H9 (cell line): Measurements from ENCODE around the gene TFCP2. TPM values are rescaled to one million over a fixed set of nuclear protein-coding genes. Genes with fewer than 3 reads are reported as not detected.

Experiments used
- DNase-seq: peaks from one replicate; pipeline ENCODE4 v3.0.0-alpha.2; 2017
- H2AFZ ChIP-seq: one replicate; pipeline ENCODE4 v1.6.1; 2013; ENCODE audit warnings: mild to moderate bottlenecking, low read length, control low read depth, moderate library complexity
- H2AK5ac ChIP-seq: 2 replicates; pipeline ENCODE4 v1.6.1; 2013; ENCODE audit warnings: low read length, control low read depth, mixed read lengths; ENCODE audit not compliant: insufficient read length
- H2BK120ac ChIP-seq: one replicate; pipeline ENCODE4 v1.6.1; 2013; ENCODE audit warnings: low read depth, mild to moderate bottlenecking, low read length, control low read depth, inconsistent platforms; ENCODE audit not compliant: poor library complexity, severe bottlenecking
- H2BK12ac ChIP-seq: 2 replicates; pipeline ENCODE4 v1.6.1; 2013; ENCODE audit warnings: low read length, control low read depth, mixed read lengths, low read depth; ENCODE audit not compliant: insufficient read length
- H2BK15ac ChIP-seq: 2 replicates; pipeline ENCODE4 v1.6.1; 2013; ENCODE audit warnings: low read depth, low read length, control low read depth
- H2BK20ac ChIP-seq: one replicate; pipeline ENCODE4 v1.6.1; 2013; ENCODE audit warnings: low read depth, mild to moderate bottlenecking, low read length, control low read depth, inconsistent platforms; ENCODE audit not compliant: poor library complexity, severe bottlenecking
- H2BK5ac ChIP-seq: 2 replicates; pipeline ENCODE4 v1.6.1; 2013; ENCODE audit warnings: low read length, control low read depth, mixed read lengths; ENCODE audit not compliant: insufficient read length
- H3K14ac ChIP-seq: 2 replicates; pipeline ENCODE4 v1.6.1; 2013; ENCODE audit warnings: low read length, control low read depth; ENCODE audit not compliant: insufficient read depth
- H3K18ac ChIP-seq: 2 replicates; pipeline ENCODE4 v1.6.1; 2013; ENCODE audit warnings: low read depth, mild to moderate bottlenecking, mixed read lengths, low read length, control low read depth; ENCODE audit not compliant: insufficient read length
- H3K23ac ChIP-seq: 2 replicates; pipeline ENCODE4 v1.6.1; 2013; ENCODE audit warnings: low read length, control low read depth, mixed read lengths, low read depth; ENCODE audit not compliant: insufficient read length
- H3K23me2 ChIP-seq: 2 replicates; pipeline ENCODE4 v1.6.1; 2013; ENCODE audit warnings: low read depth, mild to moderate bottlenecking, mixed read lengths, low read length, control low read depth; ENCODE audit not compliant: insufficient read length, poor library complexity, severe bottlenecking
- H3K27ac ChIP-seq: 2 replicates; pipeline ENCODE4 v1.5.1; 2013; ENCODE audit warnings: low read length, control low read depth, mixed read lengths, low read depth; ENCODE audit not compliant: insufficient read length
- H3K27me3 ChIP-seq: 2 replicates; pipeline ENCODE4 v1.6.1; 2013; ENCODE audit warnings: low read length, control low read depth, inconsistent platforms; ENCODE audit not compliant: insufficient read depth
- H3K4ac ChIP-seq: 2 replicates; pipeline ENCODE4 v1.6.1; 2013; ENCODE audit warnings: low read depth, mild to moderate bottlenecking, control low read depth, inconsistent platforms, low read length, moderate library complexity
- H3K4me1 ChIP-seq: 2 replicates; pipeline ENCODE4 v1.6.1; 2013; ENCODE audit warnings: low read length, control low read depth, inconsistent platforms; ENCODE audit not compliant: insufficient read depth
- H3K4me2 ChIP-seq: 2 replicates; pipeline ENCODE4 v1.6.1; 2013; ENCODE audit warnings: low read length, control low read depth, mixed read lengths; ENCODE audit not compliant: insufficient read length, insufficient read depth
- H3K56ac ChIP-seq: 2 replicates; pipeline ENCODE4 v1.6.1; 2013; ENCODE audit warnings: low read depth, mild to moderate bottlenecking, mixed read lengths, low read length, control low read depth; ENCODE audit not compliant: insufficient read length
- H3K79me1 ChIP-seq: 2 replicates; pipeline ENCODE4 v1.6.1; 2013; ENCODE audit warnings: low read depth, mild to moderate bottlenecking, moderate library complexity, low read length, control low read depth, inconsistent platforms; ENCODE audit not compliant: insufficient read depth, poor library complexity, severe bottlenecking
- H3K79me2 ChIP-seq: 2 replicates; pipeline ENCODE4 v1.6.1; 2013; ENCODE audit warnings: low read length, control low read depth, inconsistent platforms; ENCODE audit not compliant: insufficient read depth
- H3K9ac ChIP-seq: 2 replicates; pipeline ENCODE4 v1.6.1; 2013; ENCODE audit warnings: low read length, control low read depth, mixed read lengths; ENCODE audit not compliant: insufficient read length; ENCODE audit errors: extremely low read depth
- H3K9me3 ChIP-seq: one replicate; pipeline ENCODE4 v1.6.1; 2013; ENCODE audit warnings: low read depth, low read length, inconsistent platforms; ENCODE audit not compliant: control insufficient read depth
- H3T11ph ChIP-seq: one replicate; pipeline ENCODE4 v1.6.1; 2013; ENCODE audit warnings: mild to moderate bottlenecking, low read length, control low read depth, inconsistent platforms
- H4K20me1 ChIP-seq: one replicate; pipeline ENCODE4 v1.6.1; 2013; ENCODE audit not compliant: control insufficient read depth, insufficient read length, insufficient read depth
- H4K5ac ChIP-seq: 2 replicates; pipeline ENCODE4 v1.6.1; 2013; ENCODE audit warnings: low read depth, mild to moderate bottlenecking, mixed read lengths, low read length, control low read depth; ENCODE audit not compliant: insufficient read length
- H4K8ac ChIP-seq: replicated peaks from 2 replicates; pipeline ENCODE4 v1.6.1; 2013; ENCODE audit warnings: low read length, control low read depth, mixed read lengths, low read depth; ENCODE audit not compliant: insufficient read length
- H4K91ac ChIP-seq: 2 replicates; pipeline ENCODE4 v1.6.1; 2013; ENCODE audit warnings: low read depth, mild to moderate bottlenecking, moderate library complexity, mixed read lengths, low read length, control low read depth; ENCODE audit not compliant: insufficient read length
- H3K27ac Mint-ChIP-seq, 3 experiments: 2 replicates in 2 of 3; 3 replicates in 1 of 3; pipeline ENCODE4 v1.8.0; 2020 to 2021; ENCODE audit warnings: mixed read lengths in 3 of 3, mild to moderate bottlenecking in 1 of 3, moderate library complexity in 1 of 3
- H3K27me3 Mint-ChIP-seq: 2 replicates; pipeline ENCODE4 v1.8.0; 2021; ENCODE audit warnings: low read depth, mild to moderate bottlenecking, moderate library complexity, mixed read lengths
- H3K36me3 Mint-ChIP-seq, 3 experiments: 2 replicates in 2 of 3; 3 replicates in 1 of 3; pipeline ENCODE4 v1.8.0; 2020 to 2021; ENCODE audit warnings: low read depth in 3 of 3, mixed read lengths in 3 of 3; ENCODE audit not compliant: insufficient read depth in 1 of 3
- H3K4me1 Mint-ChIP-seq, 2 experiments: 2 replicates each; pipeline ENCODE4 v1.8.0; 2020; ENCODE audit warnings: mixed read lengths in 2 of 2
- H3K4me3 Mint-ChIP-seq, 2 experiments: 2 replicates in 1 of 2; 3 replicates in 1 of 2; pipeline ENCODE4 v1.8.0; 2020 to 2021; ENCODE audit warnings: mild to moderate bottlenecking in 2 of 2, mixed read lengths in 2 of 2, moderate library complexity in 1 of 2
- H3K9me3 Mint-ChIP-seq, 2 experiments: 2 replicates in 1 of 2; 3 replicates in 1 of 2; pipeline ENCODE4 v1.8.0; 2020; ENCODE audit warnings: mild to moderate bottlenecking in 2 of 2, mixed read lengths in 2 of 2, moderate library complexity in 1 of 2
- WGBS: extraction: QIAGEN DNeasy Blood & Tissue Kit; methylation state at CpG from one replicate; pipeline ENCODE4 v1.1.7; 2013; ENCODE audit warnings: missing lambda C conversion rate, low lambda C conversion rate, mixed read lengths; ENCODE audit not compliant: insufficient read length; ENCODE audit errors: extremely low coverage; 5-methylcytosine and 5-hydroxymethylcytosine counted together
- total RNA-seq: library from RNA; stranded (reverse); gene quantifications from 2 replicates; pipeline ENCODE4 v1.2.1, GENCODE V29; 2021
- TF ChIP-seq, protein P1 (sequence below): fragments of 200-600 bp; sonication (generic); conservative IDR thresholded peaks from 3 replicates; pipeline ENCODE4 v1.8.0; 2021; ENCODE audit warnings: antibody characterized with exemption, mild to moderate bottlenecking

The TFCP2 gene
- total RNA-seq, 1 experiment from 2014 or later = 27.1 TPM

DNA sequence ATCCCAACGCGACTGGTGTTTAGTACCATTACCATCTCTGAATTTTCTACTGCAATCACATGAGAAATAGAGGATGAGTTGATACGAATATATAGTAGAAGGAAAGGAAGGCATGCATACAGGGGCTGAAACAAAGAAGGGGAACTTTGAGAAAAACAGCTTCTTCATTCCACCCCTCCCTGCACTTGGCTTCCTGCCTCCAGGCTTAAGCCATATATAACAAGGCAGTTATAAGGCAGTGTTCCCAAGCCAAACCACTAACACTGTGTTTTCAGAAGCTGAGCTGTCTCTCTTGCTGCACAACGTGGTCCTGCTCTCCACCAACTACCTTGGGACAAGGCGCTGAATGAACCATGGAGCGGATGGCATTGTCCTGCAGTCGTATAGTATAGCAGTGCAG lies 113.8 kb downstream of the TFCP2 start:
- no peak overlapping the region for H2BK5ac ChIP-seq
- Mint-ChIP-seq H3K4me1 (no peaks in the 10 kb centered on the region), H3K4me3 (no peak overlapping the region), H3K9me3 (no peaks in the 10 kb centered on the region), H3K27me3 (no peaks in the 10 kb centered on the region), H3K27ac (peak overlapping the region in 1 of 3 experiments; percentile 92; a peak in 1 of 7 replicates), H3K36me3 (peaks cover 27 to 84% (median 67%) of the 10 kb centered on the region in 3 experiments; a peak in 6 of 7 replicates)
- no peaks in the 10 kb centered on the region for H3K4me1 ChIP-seq
- H4K91ac ChIP-seq = no peak overlapping the region
- H3K79me1 ChIP-seq = no peaks in the 10 kb centered on the region
- no CpG with 5 or more reads among the region's 7 CpGs for WGBS
- H3K79me2 ChIP-seq = no peaks in the 10 kb centered on the region
- no peak for DNase-seq
- TF ChIP-seq, protein P1, sequence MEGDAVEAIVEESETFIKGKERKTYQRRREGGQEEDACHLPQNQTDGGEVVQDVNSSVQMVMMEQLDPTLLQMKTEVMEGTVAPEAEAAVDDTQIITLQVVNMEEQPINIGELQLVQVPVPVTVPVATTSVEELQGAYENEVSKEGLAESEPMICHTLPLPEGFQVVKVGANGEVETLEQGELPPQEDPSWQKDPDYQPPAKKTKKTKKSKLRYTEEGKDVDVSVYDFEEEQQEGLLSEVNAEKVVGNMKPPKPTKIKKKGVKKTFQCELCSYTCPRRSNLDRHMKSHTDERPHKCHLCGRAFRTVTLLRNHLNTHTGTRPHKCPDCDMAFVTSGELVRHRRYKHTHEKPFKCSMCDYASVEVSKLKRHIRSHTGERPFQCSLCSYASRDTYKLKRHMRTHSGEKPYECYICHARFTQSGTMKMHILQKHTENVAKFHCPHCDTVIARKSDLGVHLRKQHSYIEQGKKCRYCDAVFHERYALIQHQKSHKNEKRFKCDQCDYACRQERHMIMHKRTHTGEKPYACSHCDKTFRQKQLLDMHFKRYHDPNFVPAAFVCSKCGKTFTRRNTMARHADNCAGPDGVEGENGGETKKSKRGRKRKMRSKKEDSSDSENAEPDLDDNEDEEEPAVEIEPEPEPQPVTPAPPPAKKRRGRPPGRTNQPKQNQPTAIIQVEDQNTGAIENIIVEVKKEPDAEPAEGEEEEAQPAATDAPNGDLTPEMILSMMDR = no peak
- no peaks in the 10 kb centered on the region for H3K27me3 ChIP-seq
- H3K4ac ChIP-seq = no peak overlapping the region
- no peaks in the 10 kb centered on the region for H3K23me2 ChIP-seq
- no peak overlapping the region for H3K56ac ChIP-seq
- H2BK120ac ChIP-seq = no peak overlapping the region
- H3K4me2 ChIP-seq = no peak overlapping the region
- no peak overlapping the region for H2BK12ac ChIP-seq
- no peak overlapping the region for H4K5ac ChIP-seq
- H3T11ph ChIP-seq = no peak overlapping the region
- H3K18ac ChIP-seq = no peak overlapping the region
- H3K14ac ChIP-seq = no peak overlapping the region
- H2BK15ac ChIP-seq = no peak overlapping the region
- no peak overlapping the region for H3K27ac ChIP-seq
- no peak overlapping the region for H3K23ac ChIP-seq
- H2AK5ac ChIP-seq = no peak overlapping the region
- no peak overlapping the region for H3K9ac ChIP-seq
- H4K8ac ChIP-seq = no peak overlapping the region
- H4K20me1 ChIP-seq = no peaks in the 10 kb centered on the region
- no peaks in the 10 kb centered on the region for H3K9me3 ChIP-seq
- H2BK20ac ChIP-seq = no peak overlapping the region
- no peak overlapping the region for H2AFZ ChIP-seq
